ENCODE measurements around the gene CFAP410.

GRCh38 chr21:44364151-44365053, 25.2 kb upstream of the CFAP410 start:
- TF ChIP-seq CTCF (IDR thresholded peaks at IDR 0.05) (no peak), POLR2A (IDR thresholded peaks at IDR 0.05) (no peak)

All from Peyer's patch (tissue), 4 donors.